HG03521 (cell line): Measurements from ENCODE around the gene TASOR.

Experiments used
- ATAC-seq: cut with Tn5 transposase; IDR thresholded peaks from one replicate; pipeline ENCODE4 v1.9.1; 2021; ENCODE audit warnings: mild to moderate bottlenecking, moderate library complexity; ENCODE audit not compliant: unreplicated experiment

TASOR gene

GRCh38 chr3:56689303-56689702 lies 6.2 kb upstream of the TASOR start:
- no peak for ATAC-seq

GRCh38 chr3:56688191-56688590 lies 5.1 kb upstream of the TASOR start:
- ATAC-seq = peak; percentile 49

DNA sequence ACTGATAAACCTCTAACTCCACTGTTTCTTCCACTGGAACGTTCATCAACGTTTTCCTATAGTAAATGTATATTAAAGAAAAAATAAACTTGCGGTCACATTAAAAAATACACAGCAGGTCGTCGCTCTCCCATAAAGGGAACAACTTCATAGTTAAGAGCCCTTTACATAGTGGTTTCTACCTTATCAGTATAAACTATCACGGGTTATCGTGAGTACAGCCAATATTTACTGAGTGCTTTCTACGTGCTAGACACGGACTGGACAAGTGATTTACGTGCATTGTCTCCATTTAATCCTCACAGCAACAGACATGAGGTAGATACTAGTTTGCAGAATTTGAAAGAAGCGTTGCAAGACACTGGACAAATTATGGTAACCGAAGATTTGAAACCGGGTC lies 964 bp upstream of the TASOR start:
- no peak for ATAC-seq

DNA sequence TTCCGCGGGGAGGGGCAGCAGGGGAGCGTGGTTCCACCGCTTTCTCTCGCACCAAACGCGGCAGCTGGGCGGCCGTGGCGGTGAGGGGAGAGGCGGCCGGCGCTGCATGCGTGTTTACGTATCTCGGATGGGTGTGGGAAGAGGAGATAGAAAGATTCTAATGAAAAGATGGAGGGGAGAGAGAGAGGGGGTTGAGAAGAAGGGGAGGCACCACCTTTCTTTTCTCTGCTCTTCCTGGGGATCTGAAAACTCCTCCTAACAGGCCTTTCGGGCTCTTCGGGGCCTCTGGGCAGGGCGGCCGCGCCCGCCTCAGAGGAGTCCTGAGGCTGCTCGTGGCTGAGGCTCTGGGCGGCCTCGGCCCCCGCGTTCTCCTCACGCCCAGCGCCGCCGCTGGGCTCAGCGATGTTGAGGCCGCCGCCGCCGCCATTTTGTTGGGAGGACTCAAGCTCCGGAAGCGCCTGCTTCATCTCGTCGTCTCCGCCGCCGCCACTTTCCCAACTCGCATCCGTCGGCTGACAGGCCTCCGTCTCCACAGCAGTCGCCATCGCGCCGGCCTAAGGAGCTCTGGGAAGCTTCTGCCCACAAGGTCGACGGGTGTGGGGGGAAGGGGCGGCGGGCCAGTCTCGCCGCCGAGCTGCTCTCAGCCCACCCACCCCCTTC lies 473 bp downstream of the TASOR start:
- ATAC-seq = peak; percentile 58

DNA sequence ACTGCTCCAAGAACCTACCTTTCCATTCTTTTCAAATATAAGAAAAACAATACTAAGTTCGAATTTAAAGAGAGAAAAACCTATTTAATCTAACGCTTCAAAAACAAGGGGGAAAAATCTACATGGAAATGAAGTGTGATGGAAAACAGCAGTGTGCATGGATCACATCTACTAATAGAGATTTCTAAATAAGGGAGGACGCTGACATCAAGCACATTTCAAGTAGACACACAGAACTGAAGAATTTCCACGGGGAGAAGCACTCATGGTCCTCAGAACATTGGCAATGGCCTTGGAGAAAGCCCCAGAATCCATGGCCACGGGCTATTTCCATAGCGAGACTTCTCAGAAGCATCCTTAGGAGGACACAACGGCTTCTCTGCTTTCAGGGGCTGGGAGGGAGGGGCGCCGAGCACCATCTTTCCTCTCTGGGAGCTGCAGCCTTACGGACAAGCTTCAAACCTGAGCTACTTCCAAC lies 1.0 kb downstream of the TASOR start:
- no peak for ATAC-seq

DNA sequence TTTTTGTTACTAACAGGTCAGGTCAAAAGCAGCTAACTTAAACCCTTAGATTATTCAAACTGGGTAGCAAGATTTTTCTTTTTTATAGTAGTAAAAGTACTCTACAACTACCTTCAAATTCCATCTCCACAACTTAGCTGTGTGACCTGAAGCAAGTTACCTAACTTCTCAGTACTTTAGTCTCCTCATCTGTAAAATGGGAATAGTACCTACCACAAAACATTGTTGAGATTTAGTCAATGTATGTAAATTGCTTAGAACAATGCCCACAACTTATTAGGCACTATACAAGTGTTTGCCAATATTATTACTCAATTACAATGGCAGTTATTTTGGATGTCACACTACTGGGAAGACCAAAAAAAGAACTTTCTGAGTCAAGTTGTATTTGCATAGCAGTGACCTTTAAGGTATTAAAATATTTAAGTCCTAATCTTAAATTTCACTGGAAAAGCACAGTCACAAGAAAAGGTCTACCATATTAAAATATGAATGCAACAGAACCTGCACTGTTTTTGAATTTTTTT lies 2.9 kb downstream of the TASOR start:
- ATAC-seq = no peak

- ATAC-seq = no peak
Observed at GRCh38 chr3:56677286-56677685, 5.8 kb downstream of the TASOR start.

DNA sequence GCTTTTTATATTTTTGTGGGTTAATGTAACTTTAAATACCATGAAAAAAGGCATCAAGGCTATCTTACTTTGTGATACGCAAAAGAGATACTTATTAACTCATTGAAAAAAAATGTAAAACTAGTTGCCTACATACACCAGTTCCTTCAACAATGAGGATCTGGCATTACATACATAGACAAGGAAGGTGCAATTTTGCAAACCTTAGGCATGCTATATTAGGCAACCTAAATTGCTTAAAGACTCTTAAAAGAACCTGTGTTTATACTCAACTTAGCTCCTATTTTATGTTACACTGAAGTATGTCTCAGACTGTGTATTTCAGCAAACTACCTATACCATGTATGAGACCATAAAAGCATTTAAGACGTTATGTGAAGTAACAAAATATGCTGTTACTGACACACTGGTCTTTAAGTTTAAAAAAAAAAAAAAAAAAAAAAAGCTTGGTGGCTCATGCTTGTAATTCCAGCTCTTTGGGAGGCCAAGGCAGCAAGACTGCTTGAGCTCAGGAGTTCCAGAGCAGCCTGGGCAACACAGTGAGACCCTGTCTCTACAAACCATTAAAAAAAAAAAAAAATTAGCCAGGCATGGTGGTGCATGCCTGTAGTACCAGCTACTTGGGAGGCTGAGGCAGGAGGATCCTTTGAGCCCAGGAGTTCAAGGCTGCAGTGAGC lies 9.1 kb downstream of the TASOR start:
- no peak for ATAC-seq

- ATAC-seq = no peak
Observed at GRCh38 chr3:56667973-56668579, 15.0 kb downstream of the TASOR start.

GRCh38 chr3:56664823-56665222 lies 18.2 kb downstream of the TASOR start:
- ATAC-seq = no peak

DNA sequence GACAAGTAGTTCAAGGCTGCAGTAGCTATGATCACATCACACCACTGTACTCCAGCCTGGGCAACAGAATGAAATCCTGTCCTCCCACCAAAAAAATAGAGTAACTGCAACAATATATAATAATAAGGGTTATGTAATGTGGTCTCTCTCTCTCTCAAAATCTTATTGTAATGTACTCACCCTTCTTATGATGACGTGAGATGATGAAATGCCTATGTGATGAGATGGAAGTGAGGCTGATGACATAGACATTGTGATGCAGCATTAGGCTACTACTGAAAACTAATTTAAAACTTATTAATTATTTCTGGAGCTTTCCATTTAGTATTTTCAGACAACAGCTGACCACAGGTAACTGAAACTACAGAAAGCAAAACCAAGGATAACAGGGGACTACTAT lies 27.4 kb downstream of the TASOR start:
- no peak for ATAC-seq

GRCh38 chr3:56654460-56654859 lies 28.6 kb downstream of the TASOR start:
- no peak for ATAC-seq

GRCh38 chr3:56645407-56645806 lies 37.7 kb downstream of the TASOR start:
- no peak for ATAC-seq

- no peak for ATAC-seq
Observed at GRCh38 chr3:56633602-56634535, 49.2 kb downstream of the TASOR start.
